Mucosa of rectum (tissue), 2 donors: ENCODE measurements around the gene PIK3CG.

Source experiments
- H3K27ac ChIP-seq, 2 donors: one replicate each; pipeline ENCODE4 v1.7.0; 2013; ENCODE audit warnings: inconsistent platforms in 2 of 2, low read depth in 2 of 2, low read length in 2 of 2
- H3K27me3 ChIP-seq, 2 donors: one replicate each; pipeline ENCODE4 v1.7.0; 2013; ENCODE audit warnings: low read length in 2 of 2; ENCODE audit not compliant: control insufficient read depth in 2 of 2, insufficient read depth in 2 of 2
- H3K36me3 ChIP-seq, 2 donors: one replicate each; pipeline ENCODE4 v1.7.0; 2013; ENCODE audit warnings: low read length in 2 of 2; ENCODE audit not compliant: control insufficient read depth in 2 of 2, insufficient read depth in 2 of 2
- H3K4me1 ChIP-seq, 2 donors: one replicate each; pipeline ENCODE4 v1.7.0; 2013; ENCODE audit warnings: low read length in 2 of 2, mild to moderate bottlenecking in 1 of 2; ENCODE audit not compliant: control insufficient read depth in 2 of 2, insufficient read depth in 2 of 2
- H3K4me3 ChIP-seq, 2 donors: one replicate each; pipeline ENCODE4 v1.7.0; 2013; ENCODE audit warnings: low read length in 2 of 2
- H3K9ac ChIP-seq, 2 donors: one replicate each; pipeline ENCODE4 v1.7.0; 2013; ENCODE audit warnings: low read length in 2 of 2, low read depth in 1 of 2, mild to moderate bottlenecking in 1 of 2
- H3K9me3 ChIP-seq, 2 donors: one replicate each; pipeline ENCODE4 v1.7.0; 2013; ENCODE audit warnings: low read length in 2 of 2; ENCODE audit not compliant: control insufficient read depth in 2 of 2
- donor health status: healthy.
- donor health status: Normal muscosa, but diverticular disease.

The PIK3CG gene

DNA sequence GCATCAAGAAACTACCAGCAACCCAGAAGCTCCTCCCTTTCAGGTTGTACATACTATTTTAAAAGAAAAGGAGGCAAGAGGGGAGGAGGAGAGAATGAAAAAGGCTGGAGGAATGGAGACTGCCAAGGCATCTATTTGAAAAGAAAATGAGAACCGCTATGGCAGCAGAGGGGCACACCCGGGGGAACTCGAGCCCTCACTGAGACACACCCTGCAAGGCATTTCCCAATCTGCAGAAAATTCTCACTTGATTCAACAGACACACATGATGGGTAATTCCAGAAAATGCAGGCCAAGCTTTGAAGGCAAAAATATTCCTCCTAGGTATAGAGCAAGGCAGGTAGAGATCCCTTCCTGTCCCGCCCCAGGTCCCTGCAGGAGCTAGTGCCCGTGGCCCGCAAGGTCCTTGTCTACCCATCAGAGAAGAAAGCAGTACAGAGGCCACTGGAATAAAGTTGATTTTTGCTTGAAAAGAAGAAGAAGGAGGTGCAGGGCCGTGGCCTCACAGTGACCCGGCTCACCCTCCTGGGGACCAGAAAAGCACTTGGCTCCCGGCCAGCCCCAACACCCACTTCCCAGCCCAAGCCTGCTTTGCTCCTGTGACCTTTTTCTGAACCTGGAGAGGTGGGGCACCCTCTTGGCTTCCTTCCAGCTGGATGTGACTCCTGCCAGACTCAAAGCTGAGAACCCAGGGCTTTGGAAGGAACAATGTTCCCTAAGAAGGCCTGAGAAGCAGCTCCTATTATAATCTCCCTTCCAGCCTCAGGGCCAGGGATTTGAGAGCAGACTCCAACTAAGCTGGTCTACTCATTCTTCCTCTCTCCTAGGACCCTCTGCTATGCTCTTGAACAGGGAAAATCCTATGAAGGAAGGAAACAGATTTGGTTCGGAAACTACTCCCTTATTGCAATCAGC lies 6.2 kb upstream of the PIK3CG start:
- Histone ChIP-seq H3K4me1 (peaks cover 2 to 3% of the 10 kb centered on the region in 2 donors), H3K36me3 (no peaks in the 10 kb centered on the region), H3K9me3 (peaks cover 0 to 2% of the 10 kb centered on the region in 2 donors), H3K9ac (no peak overlapping the region), H3K27ac (no peak overlapping the region), H3K27me3 (no peaks in the 10 kb centered on the region), H3K4me3 (no peak overlapping the region)

DNA sequence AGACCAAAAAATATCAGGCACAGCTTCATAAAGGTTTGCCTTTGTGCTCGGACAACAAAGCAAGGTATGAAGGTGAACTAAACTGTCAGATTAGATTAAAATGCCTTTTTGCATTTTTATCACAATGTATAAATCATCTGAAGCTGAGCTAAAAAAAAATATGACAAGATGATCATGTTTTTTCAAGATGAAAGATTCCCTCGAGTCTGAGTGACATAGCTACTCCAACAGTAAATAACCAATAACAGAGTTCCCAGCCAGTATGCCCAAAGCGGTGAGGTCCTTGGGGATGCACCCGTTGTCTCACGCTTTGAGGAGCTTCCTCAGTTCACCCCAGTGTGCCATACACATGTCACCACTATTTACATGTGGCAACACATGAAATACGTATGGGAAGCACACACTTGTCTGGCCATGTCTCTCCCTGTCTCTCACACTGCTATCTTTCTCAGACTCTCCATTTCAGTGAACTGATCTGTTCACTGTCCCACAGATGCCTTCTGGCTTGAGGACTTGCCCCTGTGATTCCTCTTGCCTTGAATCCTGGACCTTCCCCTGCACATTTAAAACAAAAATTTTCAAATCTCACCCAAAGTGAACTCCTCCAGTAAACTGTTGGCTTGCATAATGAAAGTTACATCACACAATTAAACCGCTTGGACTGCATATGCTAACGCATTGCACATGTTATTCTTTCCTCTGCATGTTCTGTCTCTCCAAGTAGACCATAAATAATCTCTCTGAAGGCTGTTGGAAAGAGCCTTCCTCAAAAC lies 2.6 kb upstream of the PIK3CG start:
- H3K9ac ChIP-seq = no peak overlapping the region

GRCh38 chr7:106863274-106863997 lies 1.6 kb upstream of the PIK3CG start:
- H3K27ac ChIP-seq = peak overlapping the region in 1 of 2 donors; percentile 17
- H3K4me1 ChIP-seq = peaks cover 2 to 6% of the 10 kb centered on the region in 2 donors
- peaks cover 0 to 2% of the 10 kb centered on the region in 2 donors for H3K9me3 ChIP-seq
- peaks cover 0 to 3% of the 10 kb centered on the region in 2 donors for H3K36me3 ChIP-seq
- H3K4me3 ChIP-seq = no peak overlapping the region
- no peak overlapping the region for H3K9ac ChIP-seq
- H3K27me3 ChIP-seq = no peaks in the 10 kb centered on the region

More for the DNA sequence above, 2.6 kb upstream of the PIK3CG start:
- Histone ChIP-seq H3K9me3 (peaks cover 0 to 2% of the 10 kb centered on the region in 2 donors), H3K27me3 (no peaks in the 10 kb centered on the region), H3K4me1 (peaks cover 2 to 6% of the 10 kb centered on the region in 2 donors), H3K4me3 (no peak overlapping the region), H3K27ac (no peak overlapping the region), H3K36me3 (no peaks in the 10 kb centered on the region)

- H3K4me1 ChIP-seq = peaks cover 2 to 6% of the 10 kb centered on the region in 2 donors
- peaks cover 0 to 6% of the 10 kb centered on the region in 2 donors for H3K36me3 ChIP-seq
- peak overlapping the region in 1 of 2 donors; percentile 43 for H3K9ac ChIP-seq
- peak overlapping the region in 1 of 2 donors; percentile 79 for H3K4me3 ChIP-seq
- peak overlapping the region; percentile 70 to 71 for H3K27ac ChIP-seq
- H3K9me3 ChIP-seq = no peaks in the 10 kb centered on the region
- no peaks in the 10 kb centered on the region for H3K27me3 ChIP-seq
Observed at GRCh38 chr7:106864298-106865081, 592 bp upstream of the PIK3CG start.

DNA sequence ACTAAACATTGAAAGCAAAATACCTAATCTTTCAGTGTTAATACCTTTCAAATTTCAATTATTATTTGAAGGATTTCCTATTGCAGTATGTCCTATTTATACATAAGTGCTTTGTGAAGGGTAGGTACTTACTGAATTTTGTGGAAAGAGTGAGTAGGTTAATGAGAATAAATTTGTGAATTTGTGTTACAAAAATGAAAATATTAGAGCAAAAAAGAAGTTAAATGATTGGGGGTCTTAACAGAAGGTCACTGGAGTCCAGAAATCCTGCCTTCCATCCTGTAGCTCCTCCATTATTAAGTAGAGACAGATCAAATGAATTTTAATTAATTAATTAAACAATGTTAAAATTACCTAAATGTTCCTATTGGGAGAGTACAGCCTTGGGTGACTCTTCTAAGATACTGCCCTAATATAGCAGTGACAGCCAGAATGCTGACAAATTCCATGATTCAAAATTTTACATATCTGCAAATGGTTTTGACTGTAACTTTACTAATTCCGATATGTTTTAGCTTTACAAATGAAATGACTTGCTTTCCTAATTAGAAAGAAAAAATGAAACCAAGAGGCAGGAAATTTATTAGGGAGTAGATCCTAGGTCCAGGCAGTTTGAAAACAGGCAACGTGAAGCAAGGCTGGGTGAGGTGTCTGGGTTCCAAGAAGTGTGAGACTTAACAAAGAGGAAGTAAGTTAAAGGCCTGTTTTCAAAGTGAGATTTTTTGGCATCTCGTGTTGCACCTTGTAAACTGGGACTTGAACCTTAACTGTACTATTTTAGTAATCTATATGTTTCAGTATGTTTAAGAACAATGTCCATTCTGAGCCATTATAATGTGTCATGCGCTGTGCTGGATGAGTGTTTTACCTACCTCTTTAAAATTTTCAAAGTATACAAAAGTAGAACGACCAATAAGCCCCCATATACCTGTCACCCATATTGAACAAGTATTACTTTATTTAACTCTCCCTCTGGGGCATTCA lies 1.5 kb downstream of the PIK3CG start:
- H3K4me3 ChIP-seq = peak overlapping the region in 1 of 2 donors; percentile 79
- H3K27me3 ChIP-seq = no peaks in the 10 kb centered on the region
- H3K4me1 ChIP-seq = peaks cover 2 to 6% of the 10 kb centered on the region in 2 donors
- H3K9ac ChIP-seq = no peak overlapping the region
- peak overlapping the region; percentile 9 to 71 for H3K27ac ChIP-seq
- H3K36me3 ChIP-seq = peaks cover 0 to 6% of the 10 kb centered on the region in 2 donors
- H3K9me3 ChIP-seq = no peaks in the 10 kb centered on the region

- Histone ChIP-seq H3K9ac (no peak overlapping the region), H3K27ac (no peak overlapping the region), H3K27me3 (no peaks in the 10 kb centered on the region), H3K9me3 (no peaks in the 10 kb centered on the region), H3K4me3 (no peak overlapping the region), H3K36me3 (peaks cover 0 to 6% of the 10 kb centered on the region in 2 donors), H3K4me1 (peaks cover 2 to 6% of the 10 kb centered on the region in 2 donors)
Observed at GRCh38 chr7:106867641-106868351, 2.7 kb downstream of the PIK3CG start.

DNA sequence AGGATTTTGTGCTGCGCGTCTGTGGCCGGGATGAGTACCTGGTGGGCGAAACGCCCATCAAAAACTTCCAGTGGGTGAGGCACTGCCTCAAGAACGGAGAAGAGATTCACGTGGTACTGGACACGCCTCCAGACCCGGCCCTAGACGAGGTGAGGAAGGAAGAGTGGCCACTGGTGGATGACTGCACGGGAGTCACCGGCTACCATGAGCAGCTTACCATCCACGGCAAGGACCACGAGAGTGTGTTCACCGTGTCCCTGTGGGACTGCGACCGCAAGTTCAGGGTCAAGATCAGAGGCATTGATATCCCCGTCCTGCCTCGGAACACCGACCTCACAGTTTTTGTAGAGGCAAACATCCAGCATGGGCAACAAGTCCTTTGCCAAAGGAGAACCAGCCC lies 3.3 kb downstream of the PIK3CG start:
- Histone ChIP-seq H3K4me1 (peaks cover 0 to 5% of the 10 kb centered on the region in 2 donors), H3K4me3 (no peak overlapping the region)

GRCh38 chr7:106869954-106870353 lies 4.9 kb downstream of the PIK3CG start:
- peaks cover 0 to 6% of the 10 kb centered on the region in 2 donors for H3K36me3 ChIP-seq

More for the DNA sequence above, 3.3 kb downstream of the PIK3CG start:
- H3K9me3 ChIP-seq = no peaks in the 10 kb centered on the region
- no peaks in the 10 kb centered on the region for H3K27me3 ChIP-seq
- no peak overlapping the region for H3K9ac ChIP-seq
- H3K36me3 ChIP-seq = peaks cover 0 to 6% of the 10 kb centered on the region in 2 donors
- H3K27ac ChIP-seq = no peak overlapping the region

More at GRCh38 chr7:106869954-106870353, 4.9 kb downstream of the PIK3CG start:
- no peak overlapping the region for H3K9ac ChIP-seq
- H3K27me3 ChIP-seq = no peaks in the 10 kb centered on the region
- H3K27ac ChIP-seq = no peak overlapping the region
- H3K9me3 ChIP-seq = no peaks in the 10 kb centered on the region
- no peaks in the 10 kb centered on the region for H3K4me1 ChIP-seq
- peak overlapping the region in 1 of 2 donors; percentile 21 for H3K4me3 ChIP-seq
